SK-N-MC (cell line): Measurements from ENCODE around the gene TTLL12.

Experiments
- EZH2 ChIP-seq: fragments of 200-600 bp; sonication (generic); IDR thresholded peaks from one replicate; pipeline ENCODE4 v1.6.1; 2017; ENCODE audit warnings: antibody characterized with exemption
- FOXP2 ChIP-seq: optimal IDR thresholded peaks from 2 replicates; pipeline ENCODE3; 2011; ENCODE audit warnings: mild to moderate bottlenecking, moderate library complexity; ENCODE audit not compliant: insufficient read depth; ENCODE audit errors: extremely low read length, control extremely low read depth

DNA sequence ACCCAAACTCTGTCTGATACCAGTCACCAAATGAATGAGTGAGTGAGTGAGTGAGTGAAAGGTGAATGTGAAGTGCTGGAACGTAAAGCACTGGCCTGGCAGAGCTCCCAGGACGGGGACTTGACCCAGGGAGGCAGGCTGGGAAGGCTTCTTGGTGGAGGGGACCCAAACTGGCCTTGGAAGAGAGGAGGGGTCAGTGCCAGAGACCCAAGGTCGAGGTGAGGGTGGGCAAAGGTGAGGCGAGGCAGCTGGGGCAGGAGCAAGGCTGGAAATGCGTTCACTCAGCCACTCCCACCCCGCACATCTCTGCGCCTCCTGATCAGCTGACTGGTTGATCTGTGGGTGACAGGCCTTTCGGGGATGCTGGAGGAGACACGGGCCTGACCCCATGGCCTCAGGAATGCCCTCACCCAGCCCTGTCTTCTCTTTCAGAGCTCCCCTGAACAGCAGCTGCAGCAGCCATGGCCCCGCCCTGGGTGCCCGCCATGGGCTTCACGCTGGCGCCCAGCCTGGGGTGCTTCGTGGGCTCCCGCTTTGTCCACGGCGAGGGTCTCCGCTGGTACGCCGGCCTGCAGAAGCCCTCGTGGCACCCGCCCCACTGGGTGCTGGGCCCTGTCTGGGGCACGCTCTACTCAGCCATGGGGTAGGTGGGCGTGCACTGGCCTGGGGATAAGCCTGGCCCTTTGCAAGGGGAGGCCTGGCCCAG lies 28.0 kb downstream of the TTLL12 start:
- TF ChIP-seq EZH2 (no peak), FOXP2 (no peak)
